ENCODE measurements around the gene STMN3.

STMN3 gene

DNA sequence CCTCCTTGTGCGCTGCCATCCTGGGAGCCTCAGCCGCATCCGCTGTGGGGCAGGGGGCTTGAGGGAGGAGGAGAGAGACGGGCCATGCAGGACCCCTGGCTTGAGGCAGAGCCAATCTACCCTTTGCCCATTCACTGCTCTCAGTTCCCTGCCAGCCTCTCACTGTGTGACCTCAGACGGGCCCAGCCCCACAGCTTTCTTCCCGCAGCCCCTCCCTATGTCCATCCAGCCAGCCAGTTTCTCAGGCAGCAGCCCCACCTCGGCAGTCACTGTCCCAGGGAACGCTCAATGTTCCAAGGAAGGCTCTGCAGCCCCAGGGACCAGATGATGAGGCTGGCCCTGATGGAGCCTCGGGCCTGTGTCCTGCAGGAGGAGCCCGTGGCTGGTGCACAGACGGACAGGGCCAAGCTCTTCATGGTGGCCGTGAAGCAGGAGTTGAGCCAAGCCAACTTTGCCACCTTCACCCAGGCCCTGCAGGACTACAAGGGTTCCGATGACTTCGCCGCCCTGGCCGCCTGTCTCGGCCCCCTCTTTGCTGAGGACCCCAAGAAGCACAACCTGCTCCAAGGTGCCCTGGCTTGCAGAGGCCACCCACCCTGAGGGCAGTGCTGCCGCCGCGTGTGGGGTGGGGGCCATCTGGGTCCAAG lies 39.3 kb upstream of the STMN3 start:
- no peak for DNase-seq (ENCODE audit: low read depth in 3 of 3, low spot score in 1 of 3)

DNA sequence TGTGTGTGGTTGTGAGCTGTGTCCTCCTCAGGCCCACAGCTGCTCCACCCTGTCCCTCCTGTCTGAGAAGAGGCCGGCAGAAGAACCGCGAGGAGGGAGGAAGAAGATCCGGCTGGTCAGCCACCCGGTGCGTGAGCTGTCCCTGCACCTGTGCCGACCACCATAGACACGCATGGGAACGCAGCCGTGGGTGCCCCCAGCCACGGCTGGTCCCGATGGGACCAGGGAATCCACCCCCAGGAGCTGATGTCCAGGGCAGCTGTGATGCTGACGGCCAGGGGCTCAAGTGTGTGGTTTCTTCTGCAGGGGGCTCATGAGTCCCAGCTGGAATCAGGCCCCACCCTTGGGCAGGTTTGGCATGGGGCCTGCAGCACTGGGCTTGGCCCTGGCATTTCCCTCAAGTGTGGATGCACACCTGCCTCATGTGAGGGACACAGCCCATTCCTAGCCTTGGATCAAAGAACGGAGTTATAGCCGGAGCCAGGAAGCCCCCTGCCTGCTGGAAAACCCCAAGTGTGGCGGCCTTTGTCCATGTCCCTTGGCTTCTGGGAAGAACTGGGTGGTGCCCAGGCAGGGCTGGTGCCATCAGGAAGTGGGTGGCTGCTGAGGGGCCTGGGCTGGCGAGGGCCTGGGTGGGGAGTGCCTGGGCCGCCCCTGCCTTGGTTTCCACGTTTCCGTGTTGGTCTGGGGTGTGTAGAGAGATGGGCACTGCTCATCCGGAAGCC lies 38.6 kb upstream of the STMN3 start:
- no peak for DNase-seq (ENCODE audit: low read depth in 3 of 3, low spot score in 1 of 3)

DNA sequence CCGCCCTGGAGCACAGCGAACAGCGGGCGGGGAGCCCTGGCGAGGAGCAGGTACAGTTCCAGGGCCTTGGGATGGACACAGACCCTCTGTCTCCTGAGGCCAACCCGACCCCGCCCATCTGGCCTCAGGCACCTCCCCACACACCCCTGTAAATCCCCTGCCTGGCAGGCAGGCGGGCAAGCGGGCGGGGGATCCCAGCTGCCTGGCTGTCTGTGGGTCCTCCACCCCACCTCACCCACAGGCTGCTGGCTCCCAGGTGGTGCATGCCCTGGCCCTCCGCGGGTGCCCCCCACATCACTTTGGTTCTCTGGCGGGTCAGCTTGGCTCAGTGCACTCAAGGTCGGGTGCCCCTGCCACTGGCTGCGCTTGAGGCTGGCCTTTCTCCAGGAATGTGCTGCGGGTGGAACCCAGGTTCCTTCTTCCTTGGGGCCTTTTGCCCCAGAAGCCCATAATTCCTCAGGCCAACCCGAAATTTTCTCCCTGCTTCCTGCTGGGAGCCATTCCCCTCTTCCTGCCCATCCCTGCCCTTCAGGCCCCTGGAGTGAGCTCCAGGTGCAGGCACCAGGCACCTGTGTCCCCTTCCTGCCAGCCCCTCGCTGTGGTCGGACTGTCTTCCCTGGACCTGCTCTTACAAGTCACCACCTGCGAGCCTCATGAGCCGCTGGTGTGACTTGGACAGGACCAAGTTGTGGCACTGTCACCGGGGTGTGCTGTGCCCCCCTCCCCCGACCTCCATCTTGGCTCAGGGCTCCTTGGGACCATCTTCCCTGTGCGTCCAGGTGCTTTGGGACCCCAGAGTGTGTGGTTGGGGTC lies 37.9 kb upstream of the STMN3 start:
- DNase-seq (ENCODE audit: low read depth in 3 of 3, low spot score in 1 of 3): no peak

DNA sequence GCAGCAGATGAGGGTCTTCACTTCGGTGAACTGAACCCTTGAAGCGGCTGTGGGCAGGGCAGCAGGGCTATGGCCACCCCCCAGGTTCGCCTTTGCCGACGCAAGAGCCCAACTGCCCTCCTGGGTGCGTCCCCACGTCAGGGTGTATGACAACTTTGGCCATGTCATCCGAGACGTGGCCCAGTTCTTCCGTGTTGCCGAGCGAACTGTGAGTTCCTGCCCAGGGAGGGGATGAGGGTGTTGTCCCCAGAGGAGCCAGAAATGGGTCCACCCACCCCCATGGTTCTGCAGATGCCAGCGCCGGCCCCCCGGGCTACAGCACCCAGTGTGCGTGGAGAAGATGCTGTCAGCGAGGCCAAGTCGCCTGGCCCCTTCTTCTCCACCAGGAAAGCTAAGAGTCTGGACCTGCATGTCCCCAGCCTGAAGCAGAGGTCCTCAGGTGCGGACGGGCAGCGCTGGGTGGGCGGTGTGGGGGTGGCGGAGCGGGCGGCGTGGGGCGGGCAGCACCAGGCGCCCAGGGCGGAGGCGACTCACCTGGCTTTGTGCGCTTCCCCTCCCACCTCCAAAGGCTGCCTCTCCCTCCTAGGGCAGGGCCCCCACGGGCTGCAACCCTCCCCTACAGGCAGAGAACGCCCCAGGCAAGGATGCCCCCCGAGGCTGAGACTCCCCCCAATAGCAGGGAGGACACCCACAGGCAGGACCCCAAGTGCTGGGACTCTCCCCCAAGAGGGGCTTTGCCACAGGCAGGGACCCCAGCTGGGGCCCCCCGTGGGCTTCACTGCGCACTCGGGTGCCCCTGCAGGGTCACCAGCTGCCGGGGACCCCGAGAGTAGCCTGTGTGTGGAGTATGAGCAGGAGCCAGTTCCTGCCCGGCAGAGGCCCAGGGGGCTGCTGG lies 37.0 kb upstream of the STMN3 start:
- DNase-seq (ENCODE audit: low read depth in 3 of 3, low spot score in 1 of 3): no peak

DNA sequence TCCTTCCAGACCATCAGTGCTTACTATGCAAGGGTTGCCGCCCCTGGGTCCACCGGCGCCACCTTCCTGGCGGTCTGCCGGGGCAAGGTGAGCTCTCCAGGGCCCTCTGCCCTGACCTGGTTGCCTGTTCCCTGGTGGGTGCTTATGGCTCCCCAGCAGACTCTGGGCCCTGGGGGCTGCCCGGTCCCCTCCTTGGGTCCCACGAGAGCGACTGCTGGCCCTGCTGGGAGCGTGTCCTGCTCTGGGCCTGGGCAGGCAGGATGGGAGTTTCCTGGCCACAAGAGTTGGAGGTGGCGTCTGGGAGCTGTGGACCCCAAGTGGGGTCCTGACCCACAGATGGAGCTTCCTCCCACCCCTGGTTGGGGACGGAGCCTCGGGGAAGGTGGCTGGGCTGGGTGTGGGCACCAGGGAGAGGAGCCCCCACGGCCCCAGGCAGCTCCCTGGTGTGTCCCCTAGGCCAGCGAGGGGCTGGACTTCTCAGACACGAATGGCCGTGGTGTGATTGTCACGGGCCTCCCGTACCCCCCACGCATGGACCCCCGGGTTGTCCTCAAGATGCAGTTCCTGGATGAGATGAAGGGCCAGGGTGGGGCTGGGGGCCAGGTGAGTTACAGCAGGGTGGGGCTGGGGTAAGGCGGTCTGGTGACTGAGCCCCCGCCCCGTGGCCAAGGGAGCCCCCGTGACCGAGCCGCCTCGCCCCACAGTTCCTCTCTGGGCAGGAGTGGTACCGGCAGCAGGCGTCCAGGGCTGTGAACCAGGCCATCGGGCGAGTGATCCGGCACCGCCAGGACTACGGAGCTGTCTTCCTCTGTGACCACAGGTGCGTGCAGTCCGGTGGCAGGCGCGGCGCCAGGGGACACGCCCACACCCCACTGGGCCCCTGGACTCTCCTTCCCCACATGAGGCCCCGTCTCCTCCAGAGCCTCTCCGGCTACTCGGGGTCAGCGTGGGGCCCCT lies 36.1 kb upstream of the STMN3 start:
- DNase-seq (ENCODE audit: low read depth in 3 of 3, low spot score in 1 of 3): no peak

DNA sequence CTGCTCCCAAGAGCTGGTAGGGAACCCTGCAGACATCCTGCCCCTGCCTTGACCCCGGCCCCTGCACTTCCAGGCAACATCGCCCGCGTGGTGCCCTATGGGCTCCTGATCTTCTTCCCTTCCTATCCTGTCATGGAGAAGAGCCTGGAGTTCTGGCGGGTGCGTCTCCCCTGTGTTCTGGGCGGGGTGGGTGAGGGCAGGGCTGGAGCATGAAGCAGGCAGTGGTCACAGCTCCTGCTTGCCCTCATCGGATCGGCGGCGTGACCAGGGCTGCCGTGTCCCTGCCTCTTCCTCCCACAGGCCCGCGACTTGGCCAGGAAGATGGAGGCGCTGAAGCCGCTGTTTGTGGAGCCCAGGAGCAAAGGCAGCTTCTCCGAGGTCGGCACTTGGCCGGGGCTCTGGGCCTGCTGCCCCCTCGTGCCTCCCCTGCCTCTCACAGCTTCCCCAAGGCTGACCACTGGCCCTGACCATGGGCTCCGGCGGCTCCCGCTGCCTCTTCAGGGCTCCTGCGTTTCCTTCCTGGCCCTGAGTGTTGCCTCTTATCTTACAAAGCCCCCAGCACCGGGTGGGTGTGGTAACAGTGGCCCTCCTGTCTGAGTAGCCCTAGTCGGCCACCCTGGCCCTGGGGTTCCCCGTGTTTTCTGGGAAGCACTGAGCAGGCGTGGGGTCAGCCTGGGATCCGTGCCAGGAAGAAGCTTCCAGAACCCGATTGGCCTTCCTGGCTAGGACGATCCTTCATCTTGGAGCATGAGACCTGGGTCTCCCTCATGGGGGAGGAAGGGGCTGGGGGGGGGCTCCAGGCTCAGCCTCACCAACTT lies 35.2 kb upstream of the STMN3 start:
- no peak for DNase-seq (ENCODE audit: low read depth in 3 of 3, low spot score in 1 of 3)

DNA sequence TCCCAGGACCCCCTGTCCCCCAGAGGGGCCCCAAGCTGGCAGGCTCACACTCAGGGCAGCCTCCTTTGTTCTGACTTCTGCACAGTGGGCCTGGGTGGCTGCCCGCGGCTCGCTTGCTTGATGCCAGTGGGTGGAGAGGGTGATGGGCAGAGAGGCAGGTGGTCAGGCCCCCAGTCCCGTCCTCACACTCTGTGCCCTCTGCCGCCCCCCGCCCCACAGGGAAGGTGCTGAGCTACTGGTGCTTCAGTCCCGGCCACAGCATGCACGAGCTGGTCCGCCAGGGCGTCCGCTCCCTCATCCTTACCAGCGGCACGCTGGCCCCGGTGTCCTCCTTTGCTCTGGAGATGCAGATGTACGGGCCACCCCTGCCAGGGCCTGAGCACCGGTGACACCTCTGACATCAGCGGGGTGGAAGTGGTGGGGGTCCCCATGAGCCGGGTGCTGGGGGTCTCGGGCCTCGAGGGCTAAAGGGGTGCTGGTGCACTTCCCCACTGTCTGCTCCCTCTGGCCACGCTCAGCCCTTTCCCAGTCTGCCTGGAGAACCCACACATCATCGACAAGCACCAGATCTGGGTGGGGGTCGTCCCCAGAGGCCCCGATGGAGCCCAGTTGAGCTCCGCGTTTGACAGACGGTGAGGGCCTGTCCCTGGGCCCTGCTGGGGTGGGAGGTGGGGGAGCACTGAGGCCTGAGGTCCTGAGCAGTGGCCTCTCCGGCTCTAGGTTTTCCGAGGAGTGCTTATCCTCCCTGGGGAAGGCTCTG lies 34.4 kb upstream of the STMN3 start:
- no peak for DNase-seq (ENCODE audit: low read depth in 3 of 3, low spot score in 1 of 3)

DNA sequence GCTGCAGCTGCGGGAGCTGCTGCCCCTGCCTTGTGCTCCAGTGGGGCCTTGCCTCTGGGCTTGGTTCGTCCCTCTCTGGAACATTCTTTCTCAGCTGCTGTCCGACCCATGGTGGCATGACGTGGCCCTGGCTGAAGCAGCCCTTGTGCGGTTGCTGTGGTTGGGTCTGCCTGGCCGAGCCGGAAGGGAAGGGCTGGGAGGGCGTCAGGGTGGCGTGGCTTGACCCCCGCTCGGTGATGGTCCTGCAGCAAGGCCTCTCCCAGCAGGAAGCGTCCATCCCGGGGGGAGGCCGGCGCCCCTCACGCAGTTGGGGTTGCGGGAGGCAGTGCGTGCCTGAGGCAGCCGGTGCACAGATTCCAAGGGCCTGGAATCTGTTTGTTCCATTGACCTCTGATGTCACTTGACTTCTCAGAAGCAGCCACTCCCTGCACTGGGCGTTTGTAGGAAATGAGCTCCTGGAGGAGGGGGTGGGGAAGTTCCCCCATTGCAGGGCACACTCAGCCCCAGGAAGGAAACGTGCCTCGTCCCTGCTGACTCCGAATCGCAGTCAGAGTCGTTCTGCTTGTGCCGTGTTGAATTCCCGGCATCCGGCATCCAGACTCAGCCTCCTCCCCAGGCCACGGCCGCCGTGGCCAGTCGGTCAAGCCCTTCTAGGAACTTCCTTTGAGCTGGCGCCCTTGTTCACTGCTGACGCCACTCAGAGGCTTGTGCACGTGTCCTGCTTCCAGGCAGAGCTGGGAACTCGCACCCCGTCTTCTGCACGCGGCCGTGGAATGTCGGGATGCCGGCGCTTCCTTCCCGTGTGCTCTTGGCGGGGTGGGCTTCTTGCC lies 33.5 kb upstream of the STMN3 start:
- DNase-seq (ENCODE audit: low read depth in 3 of 3, low spot score in 1 of 3): peak in 1 of 3 donors; percentile 38

DNA sequence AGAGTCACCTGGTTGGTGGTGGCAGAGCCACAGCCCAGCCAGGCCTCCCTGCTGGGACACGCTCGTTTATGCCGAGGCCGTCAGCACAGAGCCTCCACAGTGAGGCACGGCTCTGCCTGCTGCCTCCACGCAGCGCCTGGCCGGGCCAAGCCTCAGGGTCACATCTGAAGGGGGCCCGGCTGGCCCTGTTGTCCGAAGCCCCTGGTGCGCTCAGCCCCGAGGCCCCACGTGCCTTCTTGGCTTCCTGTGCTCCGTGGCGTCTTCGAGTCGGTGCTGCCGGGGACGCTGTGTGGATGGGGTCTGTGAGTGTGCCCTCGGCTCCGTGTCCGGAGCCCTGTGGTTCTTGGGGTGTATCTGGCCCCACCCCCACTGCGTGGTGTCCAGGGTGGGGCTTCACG lies 32.9 kb upstream of the STMN3 start:
- no peak for DNase-seq (ENCODE audit: low read depth in 3 of 3, low spot score in 1 of 3)

DNA sequence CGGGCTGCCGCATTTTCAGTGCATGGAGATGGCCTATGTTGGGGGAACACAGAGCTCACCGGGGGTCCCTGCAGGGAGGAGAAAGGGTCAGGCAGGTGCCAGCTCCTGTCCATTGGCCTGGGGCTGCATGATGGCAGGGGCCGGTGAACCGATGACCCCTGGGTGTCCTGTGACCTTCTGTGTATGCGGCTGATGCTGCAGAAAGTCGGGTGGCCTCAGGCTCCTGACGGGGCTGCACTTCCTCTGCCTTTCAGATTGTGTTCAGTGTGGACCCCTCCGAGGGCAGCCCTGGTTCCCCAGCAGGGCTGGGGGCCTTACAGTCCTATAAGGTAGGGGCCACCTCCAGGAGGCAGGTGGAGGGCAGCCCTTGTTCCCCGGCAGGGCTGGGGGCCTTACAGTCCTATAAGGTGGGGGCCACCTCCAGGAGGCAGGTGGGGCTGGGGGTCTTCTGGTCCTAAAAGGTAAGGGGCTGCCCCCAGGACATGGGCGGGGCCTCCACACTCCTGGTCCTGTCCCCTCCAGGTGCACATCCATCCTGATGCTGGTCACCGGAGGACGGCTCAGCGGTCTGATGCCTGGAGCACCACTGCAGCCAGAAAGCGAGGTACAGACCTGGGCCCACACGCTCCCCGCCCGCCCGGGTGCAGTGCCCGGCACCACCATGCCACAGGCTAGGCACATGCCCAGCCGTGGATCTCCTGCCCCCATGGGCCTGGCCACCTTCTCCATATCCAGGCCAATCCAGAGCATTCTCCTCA lies 32.2 kb upstream of the STMN3 start:
- DNase-seq (ENCODE audit: low read depth in 3 of 3, low spot score in 1 of 3): no peak

DNA sequence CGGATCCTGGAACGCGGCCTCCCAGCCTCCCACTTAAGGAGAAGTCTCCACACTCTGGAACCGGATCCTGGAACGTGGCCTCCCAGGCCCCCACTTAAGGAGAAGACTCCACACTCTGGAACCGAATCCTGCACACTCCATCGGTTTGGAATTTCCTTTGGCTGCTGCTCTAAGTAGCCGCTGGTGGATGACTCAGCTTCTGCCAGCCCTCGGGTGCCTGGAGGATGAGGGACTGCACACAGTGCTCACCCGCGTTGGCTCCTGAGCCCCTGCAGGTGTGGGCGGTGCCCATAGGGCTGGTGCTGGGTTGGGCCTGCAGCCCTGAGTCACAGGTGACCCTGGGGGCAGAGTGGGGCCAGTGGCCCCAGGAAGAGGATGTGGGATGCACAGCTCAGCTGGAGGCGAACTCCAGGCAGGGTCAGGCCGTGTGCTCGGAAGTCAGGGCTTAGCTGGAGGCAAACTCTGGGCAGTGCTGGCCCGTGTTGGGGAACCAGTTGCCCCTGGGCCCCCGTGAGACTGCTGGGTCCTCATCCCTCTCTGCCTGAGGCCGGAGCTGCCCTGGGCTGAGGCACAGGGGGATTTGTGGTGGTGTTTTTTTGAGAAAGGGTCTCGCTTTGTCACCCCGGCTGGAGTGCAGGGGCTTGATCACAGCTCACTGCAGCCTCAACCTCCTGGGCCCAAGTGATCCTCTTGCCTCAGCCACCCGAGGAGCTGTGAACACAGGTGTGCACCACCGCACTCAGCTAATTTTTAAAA lies 29.3 kb upstream of the STMN3 start:
- no peak for DNase-seq (ENCODE audit: low read depth in 3 of 3, low spot score in 1 of 3)

DNA sequence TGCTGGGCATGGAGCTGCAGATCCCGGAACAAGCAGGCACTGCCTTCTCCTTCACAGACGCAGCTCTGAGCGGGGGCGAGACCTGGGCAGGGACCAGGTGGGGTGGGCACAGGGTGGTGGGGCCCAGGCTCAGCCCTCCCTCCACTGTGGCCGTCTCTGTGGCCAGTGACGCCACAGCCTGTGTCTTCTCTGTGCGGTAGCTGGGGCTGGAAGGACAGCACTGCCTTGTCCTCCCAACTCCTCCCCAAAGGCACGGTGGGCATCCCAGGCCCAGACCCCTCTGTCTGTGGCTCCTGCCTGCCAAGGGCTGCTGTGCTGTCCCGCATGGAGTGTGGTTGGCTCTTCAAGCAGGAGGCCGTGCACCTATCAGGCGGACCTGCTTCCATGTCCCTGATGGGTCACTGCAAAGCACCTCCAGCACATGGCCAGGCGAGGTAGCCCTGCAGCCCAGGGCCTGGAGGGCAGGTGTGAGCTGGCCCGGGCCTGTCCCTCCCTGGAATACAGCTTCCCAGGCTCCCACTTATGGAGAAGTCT lies 28.5 kb upstream of the STMN3 start:
- DNase-seq (ENCODE audit: low read depth in 3 of 3, low spot score in 1 of 3): no peak

DNA sequence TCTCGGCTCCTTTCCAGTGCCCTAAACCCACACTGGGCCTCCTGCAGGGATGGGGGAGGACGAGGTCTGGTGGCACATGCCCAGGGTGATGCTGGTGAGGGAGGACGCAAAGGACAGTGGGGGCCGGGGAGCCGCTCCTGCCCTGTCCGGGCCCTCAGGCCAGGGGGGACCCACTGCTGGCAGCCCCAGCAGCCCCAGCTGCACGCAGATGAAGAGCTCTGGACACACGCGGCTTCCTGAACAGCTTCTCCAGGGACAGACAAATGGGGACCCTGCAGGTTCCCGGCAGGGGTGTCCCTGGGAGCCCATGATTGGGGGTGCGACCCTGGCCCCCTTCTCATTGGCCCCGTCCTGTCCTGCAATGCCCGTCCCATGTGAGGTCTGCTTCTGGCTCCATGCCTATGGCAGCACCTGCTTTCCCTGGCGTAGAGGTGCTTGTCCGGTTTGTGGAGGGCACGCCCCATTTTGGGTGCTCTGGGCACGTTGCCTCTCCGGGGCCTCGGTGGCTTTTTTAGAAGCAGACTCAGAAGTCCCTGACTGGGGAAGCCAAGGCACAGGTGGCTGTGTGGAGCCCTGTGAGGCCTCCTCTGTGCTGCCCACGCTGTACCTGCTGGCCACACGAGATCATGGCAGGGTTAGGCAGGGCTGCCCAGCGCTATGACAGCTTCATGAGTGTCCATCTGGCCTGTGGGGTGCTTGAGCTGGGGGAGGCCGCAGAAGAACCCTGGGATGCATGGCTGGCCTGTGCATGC lies 27.8 kb upstream of the STMN3 start:
- DNase-seq (ENCODE audit: low read depth in 3 of 3, low spot score in 1 of 3): no peak

DNA sequence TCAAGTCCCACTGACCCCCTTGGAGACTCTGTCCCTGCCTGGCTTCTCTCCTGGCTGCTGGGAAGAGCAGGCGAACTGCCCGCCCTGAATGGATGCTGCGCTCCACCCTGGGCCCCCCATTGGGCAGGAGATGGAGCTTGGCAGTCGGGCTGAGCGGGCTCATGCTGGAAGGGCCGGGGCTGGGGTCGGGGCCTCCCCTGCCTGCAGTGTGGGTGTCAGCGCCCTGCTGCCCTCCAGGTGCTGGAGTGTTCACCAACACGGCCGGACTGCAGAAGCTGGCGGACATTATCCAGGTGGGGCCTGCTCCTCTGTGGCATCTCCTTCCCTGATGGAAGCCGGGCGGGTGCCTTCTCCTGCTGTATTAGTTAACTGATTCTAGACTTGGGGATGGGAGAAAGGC lies 27.2 kb upstream of the STMN3 start:
- no peak for DNase-seq (ENCODE audit: low read depth in 3 of 3, low spot score in 1 of 3)

DNA sequence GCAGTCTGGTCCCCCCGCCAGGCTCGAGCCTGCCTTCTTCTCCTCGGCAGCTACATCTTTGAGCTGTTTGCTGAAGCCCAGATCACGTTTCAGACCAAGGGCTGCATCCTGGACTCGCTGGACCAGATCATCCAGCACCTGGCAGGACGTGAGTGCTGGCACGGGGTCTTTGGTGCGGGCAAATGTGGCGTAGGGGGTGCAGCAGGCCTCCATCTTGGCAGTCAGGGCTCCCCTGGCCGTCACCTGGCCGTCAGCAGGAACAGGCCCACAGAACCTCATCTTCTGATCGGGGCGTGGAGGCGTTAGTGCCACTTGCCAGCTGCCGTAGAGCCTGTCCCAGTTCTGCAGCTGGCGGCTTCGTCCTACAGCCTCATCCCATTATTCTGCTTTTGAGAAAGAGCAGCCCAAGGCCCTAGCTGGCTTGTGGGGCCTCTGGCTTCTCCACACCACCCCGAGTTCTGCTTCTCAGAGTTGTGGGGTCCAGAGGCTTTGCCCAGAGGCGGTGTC lies 26.6 kb upstream of the STMN3 start:
- no peak for DNase-seq (ENCODE audit: low read depth in 3 of 3, low spot score in 1 of 3)

All from stimulated activated CD4-positive, alpha-beta T cell treated with anti-CD3 and anti-CD28 coated beads, TNF-alpha, amount 100 ng/mL, for 1 hour (primary cell).